Measurements from ENCODE around the gene SH3BGRL2.
"Not testable (repeated sequence)": the region's sequence is repeated elsewhere in the genome, so short reads cannot be mapped to it uniquely, and the experiment has no call there.

The SH3BGRL2 gene

DNA sequence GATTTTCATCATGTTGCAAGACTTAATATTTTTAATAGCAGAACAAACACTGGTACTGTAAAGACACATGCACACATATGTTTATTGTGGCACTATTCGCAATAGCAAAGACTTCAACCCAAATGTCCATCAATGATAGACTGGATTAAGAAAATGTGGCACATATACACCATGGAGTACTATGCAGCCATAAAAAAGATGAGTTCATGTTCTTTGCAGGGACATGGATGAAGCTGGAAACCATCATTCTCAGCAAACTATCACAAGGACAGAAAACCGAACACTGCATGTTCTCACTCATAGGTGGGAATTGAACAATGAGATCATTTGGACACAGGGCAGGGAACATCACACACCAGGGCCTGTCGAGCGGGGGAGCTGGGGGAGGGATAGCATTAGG lies 51.6 kb downstream of the SH3BGRL2 start:
- POLR2A ChIA-PET; H3K9me3 ChIP-seq (ENCODE audit: control insufficient read depth, insufficient read depth, low read depth, low read length); H3K36me3 ChIP-seq (ENCODE audit: control insufficient read depth in 2 of 2, insufficient read depth in 1 of 2, low read length in 2 of 2); H3K27ac ChIP-seq (ENCODE audit: extremely low read depth, low read depth, low read length); H3K4me3 ChIP-seq (ENCODE audit: low read depth, low read length): not testable (repeated sequence)
- CTCF ChIA-PET: interaction anchor here (0.6 kb wide), 1 partner anchor 1220 kb away, joined by 3 read pairs; no protein-coding TSS in a partner anchor
- TF ChIP-seq, protein P1, sequence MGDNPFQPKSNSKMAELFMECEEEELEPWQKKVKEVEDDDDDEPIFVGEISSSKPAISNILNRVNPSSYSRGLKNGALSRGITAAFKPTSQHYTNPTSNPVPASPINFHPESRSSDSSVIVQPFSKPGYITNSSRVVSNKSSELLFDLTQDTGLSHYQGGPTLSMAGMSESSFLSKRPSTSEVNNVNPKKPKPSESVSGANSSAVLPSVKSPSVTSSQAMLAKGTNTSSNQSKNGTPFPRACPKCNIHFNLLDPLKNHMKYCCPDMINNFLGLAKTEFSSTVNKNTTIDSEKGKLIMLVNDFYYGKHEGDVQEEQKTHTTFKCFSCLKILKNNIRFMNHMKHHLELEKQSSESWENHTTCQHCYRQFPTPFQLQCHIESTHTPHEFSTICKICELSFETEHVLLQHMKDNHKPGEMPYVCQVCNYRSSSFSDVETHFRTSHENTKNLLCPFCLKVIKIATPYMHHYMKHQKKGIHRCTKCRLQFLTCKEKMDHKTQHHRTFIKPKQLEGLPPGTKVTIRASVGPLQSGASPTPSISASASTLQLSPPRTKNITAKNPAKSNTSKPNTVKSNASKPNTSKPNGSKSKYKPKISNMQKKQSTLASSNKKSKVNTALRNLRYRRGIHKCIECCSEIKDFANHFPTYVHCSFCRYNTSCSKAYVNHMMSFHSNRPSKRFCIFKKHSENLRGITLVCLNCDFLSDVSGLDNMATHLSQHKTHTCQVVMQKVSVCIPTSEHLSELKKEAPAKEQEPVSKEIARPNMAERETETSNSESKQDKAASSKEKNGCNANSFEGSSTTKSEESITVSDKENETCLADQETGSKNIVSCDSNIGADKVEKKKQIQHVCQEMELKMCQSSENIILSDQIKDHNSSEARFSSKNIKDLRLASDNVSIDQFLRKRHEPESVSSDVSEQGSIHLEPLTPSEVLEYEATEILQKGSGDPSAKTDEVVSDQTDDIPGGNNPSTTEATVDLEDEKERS (tag by site-specific recombination; IDR thresholded peaks at IDR 0.05): 0 out of 2 replicates have a peak, but pooled peaks have one; percentile 56
- TF ChIP-seq, protein P2, sequence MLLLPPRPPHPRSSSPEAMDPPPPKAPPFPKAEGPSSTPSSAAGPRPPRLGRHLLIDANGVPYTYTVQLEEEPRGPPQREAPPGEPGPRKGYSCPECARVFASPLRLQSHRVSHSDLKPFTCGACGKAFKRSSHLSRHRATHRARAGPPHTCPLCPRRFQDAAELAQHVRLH (tag by site-specific recombination; IDR thresholded peaks at IDR 0.05): 0 out of 2 replicates have a peak, but pooled peaks have one; percentile 57
- peak; percentile 95 for TF ChIP-seq ZNF146 (tag by site-specific recombination; IDR thresholded peaks at IDR 0.05)
- H3K4me1 ChIP-seq (ENCODE audit: control insufficient read depth, insufficient read depth, low read length): peaks cover 19% of the 10 kb centered on the region

DNA sequence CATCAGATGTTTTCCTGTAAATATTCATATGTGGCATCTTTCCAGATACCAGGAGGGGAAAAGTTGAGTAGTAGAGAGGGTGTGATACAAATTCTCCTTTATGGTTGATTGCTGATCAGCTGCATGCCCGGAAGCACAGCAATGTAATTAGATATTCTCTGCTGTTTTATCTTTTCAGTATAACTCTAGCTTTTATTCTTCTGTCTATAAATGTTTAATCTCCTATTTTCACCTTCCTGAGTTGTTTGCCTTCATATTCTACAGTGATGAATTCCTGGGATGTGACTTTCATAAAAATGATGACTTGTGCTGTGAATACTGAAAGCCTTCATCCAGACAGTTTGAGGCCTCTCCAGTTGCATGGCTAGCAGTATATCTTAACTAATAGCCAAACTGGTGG lies 53.7 kb downstream of the SH3BGRL2 start:
- Histone ChIP-seq H3K36me3 (ENCODE audit: control insufficient read depth in 2 of 2, insufficient read depth in 1 of 2, low read length in 2 of 2) (no peaks in the 10 kb centered on the region), H3K4me3 (ENCODE audit: low read depth, low read length) (no peak overlapping the region), H3K27ac (ENCODE audit: extremely low read depth, low read depth, low read length) (no peak overlapping the region), H3K4me1 (ENCODE audit: control insufficient read depth, insufficient read depth, low read length) (peaks cover 27% of the 10 kb centered on the region), H3K9me3 (ENCODE audit: control insufficient read depth, insufficient read depth, low read depth, low read length) (no peaks in the 10 kb centered on the region)
- ChIA-PET POLR2A (no interaction called here), CTCF (interaction anchor here (1.2 to 1.7 kb wide), 2 partner anchors 12 to 183 kb away, joined by 3 to 5 read pairs; no protein-coding TSS in a partner anchor)
- no peak for TF ChIP-seq ZSCAN30 (tag by site-specific recombination; IDR thresholded peaks at IDR 0.05)
- TF ChIP-seq, protein P3, sequence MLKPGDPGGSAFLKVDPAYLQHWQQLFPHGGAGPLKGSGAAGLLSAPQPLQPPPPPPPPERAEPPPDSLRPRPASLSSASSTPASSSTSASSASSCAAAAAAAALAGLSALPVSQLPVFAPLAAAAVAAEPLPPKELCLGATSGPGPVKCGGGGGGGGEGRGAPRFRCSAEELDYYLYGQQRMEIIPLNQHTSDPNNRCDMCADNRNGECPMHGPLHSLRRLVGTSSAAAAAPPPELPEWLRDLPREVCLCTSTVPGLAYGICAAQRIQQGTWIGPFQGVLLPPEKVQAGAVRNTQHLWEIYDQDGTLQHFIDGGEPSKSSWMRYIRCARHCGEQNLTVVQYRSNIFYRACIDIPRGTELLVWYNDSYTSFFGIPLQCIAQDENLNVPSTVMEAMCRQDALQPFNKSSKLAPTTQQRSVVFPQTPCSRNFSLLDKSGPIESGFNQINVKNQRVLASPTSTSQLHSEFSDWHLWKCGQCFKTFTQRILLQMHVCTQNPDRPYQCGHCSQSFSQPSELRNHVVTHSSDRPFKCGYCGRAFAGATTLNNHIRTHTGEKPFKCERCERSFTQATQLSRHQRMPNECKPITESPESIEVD (tag by site-specific recombination; IDR thresholded peaks at IDR 0.05): peak; percentile 71

DNA sequence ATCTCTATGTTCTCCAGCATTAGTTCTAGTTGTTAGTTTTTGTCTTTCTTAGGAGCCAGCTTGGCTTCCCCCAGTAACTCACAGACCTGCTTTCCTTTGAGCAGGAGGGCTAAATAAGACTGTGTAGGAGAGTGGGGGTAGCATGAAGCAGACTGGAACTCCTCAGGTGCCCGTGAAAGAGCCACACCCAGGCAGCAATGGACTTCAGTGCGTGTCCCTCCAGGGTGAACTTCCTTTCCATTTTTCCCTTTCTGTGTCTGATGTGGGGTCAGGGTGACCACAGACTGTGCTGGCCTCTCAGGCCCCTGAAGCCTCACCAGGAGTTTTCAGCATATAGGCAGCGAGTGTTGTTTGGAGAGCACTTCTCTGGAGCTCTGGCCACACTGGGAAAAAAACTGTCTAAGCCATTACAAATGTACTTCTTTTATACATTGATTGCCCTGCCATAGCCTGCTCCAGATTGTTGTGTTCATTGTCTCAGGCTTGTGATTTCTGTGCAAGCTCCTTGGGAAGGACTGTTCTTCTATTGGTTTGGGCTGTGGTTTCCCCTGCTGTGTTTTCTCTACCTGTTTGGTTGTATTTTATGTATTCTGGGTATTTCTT lies 55.7 kb downstream of the SH3BGRL2 start:
- Histone ChIP-seq H3K27ac (ENCODE audit: extremely low read depth, low read depth, low read length) (no peak overlapping the region), H3K4me3 (ENCODE audit: low read depth, low read length) (no peak overlapping the region), H3K36me3 (ENCODE audit: control insufficient read depth in 2 of 2, insufficient read depth in 1 of 2, low read length in 2 of 2) (no peaks in the 10 kb centered on the region), H3K4me1 (ENCODE audit: control insufficient read depth, insufficient read depth, low read length) (peaks cover 27% of the 10 kb centered on the region), H3K9me3 (ENCODE audit: control insufficient read depth, insufficient read depth, low read depth, low read length) (no peaks in the 10 kb centered on the region)
- CTCF ChIA-PET: interaction anchor here (0.6 to 1.6 kb wide), 3 partner anchors 14 to 439 kb away, joined by 3 to 4 read pairs (median 4); no protein-coding TSS in a partner anchor
- POLR2A ChIA-PET: no interaction called here
- TF ChIP-seq ZNF391 (tag by site-specific recombination; IDR thresholded peaks at IDR 0.05; ENCODE audit: borderline replicate concordance, low read depth): no peak
- peak; percentile 61; the same call in 1 of the 2 replicates for TF ChIP-seq ZNF660 (tag by site-specific recombination; IDR thresholded peaks at IDR 0.05)
- peak; percentile 60; the same call in 1 of the 2 replicates for TF ChIP-seq ZSCAN16 (tag by site-specific recombination; IDR thresholded peaks at IDR 0.05)
- TF ChIP-seq, protein P4, sequence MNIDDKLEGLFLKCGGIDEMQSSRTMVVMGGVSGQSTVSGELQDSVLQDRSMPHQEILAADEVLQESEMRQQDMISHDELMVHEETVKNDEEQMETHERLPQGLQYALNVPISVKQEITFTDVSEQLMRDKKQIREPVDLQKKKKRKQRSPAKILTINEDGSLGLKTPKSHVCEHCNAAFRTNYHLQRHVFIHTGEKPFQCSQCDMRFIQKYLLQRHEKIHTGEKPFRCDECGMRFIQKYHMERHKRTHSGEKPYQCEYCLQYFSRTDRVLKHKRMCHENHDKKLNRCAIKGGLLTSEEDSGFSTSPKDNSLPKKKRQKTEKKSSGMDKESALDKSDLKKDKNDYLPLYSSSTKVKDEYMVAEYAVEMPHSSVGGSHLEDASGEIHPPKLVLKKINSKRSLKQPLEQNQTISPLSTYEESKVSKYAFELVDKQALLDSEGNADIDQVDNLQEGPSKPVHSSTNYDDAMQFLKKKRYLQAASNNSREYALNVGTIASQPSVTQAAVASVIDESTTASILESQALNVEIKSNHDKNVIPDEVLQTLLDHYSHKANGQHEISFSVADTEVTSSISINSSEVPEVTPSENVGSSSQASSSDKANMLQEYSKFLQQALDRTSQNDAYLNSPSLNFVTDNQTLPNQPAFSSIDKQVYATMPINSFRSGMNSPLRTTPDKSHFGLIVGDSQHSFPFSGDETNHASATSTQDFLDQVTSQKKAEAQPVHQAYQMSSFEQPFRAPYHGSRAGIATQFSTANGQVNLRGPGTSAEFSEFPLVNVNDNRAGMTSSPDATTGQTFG (tag by site-specific recombination; IDR thresholded peaks at IDR 0.05; ENCODE audit: borderline replicate concordance): no peak
